T47D (cell line): Measurements from ENCODE around the gene CSDE1.
A peak's percentile ranks its signal among the peaks of the same experiment; 100 is the strongest.

ENCODE experiments used
- DNase-seq, 2 experiments: peaks; one replicate each; pipeline versions ENCODE4 v3.0.0 to v3.0.0-alpha.2; 2011 to 2012; ENCODE audit warnings: low read depth in 1 of 2, low spot score in 1 of 2
- JUND ChIP-seq: IDR thresholded peaks from 2 replicates; pipeline ENCODE4 v1.6.1; 2012; ENCODE audit warnings: low read depth
- in situ Hi-C: cut with HindIII; loops from 2 replicates; pipeline ENCODE4 v1.10.0; 2016; ENCODE audit warnings: low sequenced_read_pairs, low pct_unique_long_range_greater_than_20kb

Gene CSDE1

GRCh38 chr1:114688526-114688925 is 69.3 kb downstream of the CSDE1 start:
- in situ Hi-C loops, result no loop called here
- TF ChIP-seq JUND, result no peak
- no peak for DNase-seq

GRCh38 chr1:114685851-114686250 is 71.9 kb downstream of the CSDE1 start:
- in situ Hi-C loops, result no loop called here
- DNase-seq, result no peak
- no peak for TF ChIP-seq JUND

- no peak for TF ChIP-seq JUND
- DNase-seq, result no peak
- in situ Hi-C loops, result no loop called here
These were observed 80.1 kb downstream of the CSDE1 start for GRCh38 chr1:114677691-114678090.

- no peak for TF ChIP-seq JUND
- DNase-seq, result no peak
- in situ Hi-C loops, result no loop called here
These were observed 81.7 kb downstream of the CSDE1 start for GRCh38 chr1:114676115-114676514.

- no peak for DNase-seq
- in situ Hi-C loops, result no loop called here
- TF ChIP-seq JUND, result no peak
These were observed 85.9 kb downstream of the CSDE1 start for GRCh38 chr1:114671939-114672275.

- no peak for TF ChIP-seq JUND
- in situ Hi-C loops, result no loop called here
These were observed 86.5 kb downstream of the CSDE1 start for GRCh38 chr1:114671011-114671938.

GRCh38 chr1:114670083-114671010 is 87.4 kb downstream of the CSDE1 start:
- in situ Hi-C loops, result no loop called here
- TF ChIP-seq JUND, result no peak
- DNase-seq, result peak; percentile 63 to 92

More at GRCh38 chr1:114671011-114671938, 86.5 kb downstream of the CSDE1 start:
- peak; percentile 12 to 24 for DNase-seq

- no peak for DNase-seq
- in situ Hi-C loops, result no loop called here
- TF ChIP-seq JUND, result no peak
These were observed 88.2 kb downstream of the CSDE1 start, which contains the start of gene DENND2C for GRCh38 chr1:114669562-114670082. TSS of gene DENND2C (minus strand) at chr1:114670049. CDS start at chr1:114625984, 44,065 bp downstream.

- peak in 1 of 2 experiments; percentile 7 for DNase-seq
- in situ Hi-C loops, result no loop called here
- TF ChIP-seq JUND, result no peak
These were observed 88.8 kb downstream of the CSDE1 start for GRCh38 chr1:114668784-114669561.

- in situ Hi-C loops, result no loop called here
- no peak for DNase-seq
- no peak for TF ChIP-seq JUND
These were observed 89.4 kb downstream of the CSDE1 start for GRCh38 chr1:114668373-114668772.

- TF ChIP-seq JUND, result no peak
- no peak for DNase-seq
- in situ Hi-C loops, result no loop called here
These were observed 90.8 kb downstream of the CSDE1 start for GRCh38 chr1:114666954-114667353.
